Pons (tissue), 1 donor: ENCODE data around the gene ZNF436.
"Not testable (repeated sequence)": the region's sequence is repeated elsewhere in the genome, so short reads cannot be mapped to it uniquely, and the experiment has no call there.

Source experiments
- DNase-seq: peaks from one replicate; pipeline ENCODE4 v3.0.0-alpha.2; 2016; ENCODE audit warnings: low spot score

The ZNF436 gene

DNA sequence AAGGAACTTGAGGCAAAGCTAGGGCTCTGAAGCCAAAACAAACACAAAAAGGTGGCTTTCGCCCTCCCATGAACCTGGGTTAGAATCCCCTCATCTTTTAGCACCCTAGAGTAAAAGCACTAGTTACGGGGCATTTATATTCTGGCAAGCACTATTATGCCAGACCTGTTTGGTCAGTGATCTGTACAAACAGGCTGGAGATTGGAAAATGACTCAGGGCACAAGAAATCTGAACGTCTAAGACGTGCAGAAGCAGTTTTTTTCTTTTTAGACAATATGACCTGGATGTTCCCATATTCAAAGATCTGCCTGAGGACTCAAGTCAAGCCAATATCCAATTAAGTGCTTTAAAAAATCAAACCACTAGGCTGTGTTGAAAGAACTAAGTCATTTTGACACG, 3.0 kb downstream of the ZNF436 start:
- no peak for DNase-seq

DNA sequence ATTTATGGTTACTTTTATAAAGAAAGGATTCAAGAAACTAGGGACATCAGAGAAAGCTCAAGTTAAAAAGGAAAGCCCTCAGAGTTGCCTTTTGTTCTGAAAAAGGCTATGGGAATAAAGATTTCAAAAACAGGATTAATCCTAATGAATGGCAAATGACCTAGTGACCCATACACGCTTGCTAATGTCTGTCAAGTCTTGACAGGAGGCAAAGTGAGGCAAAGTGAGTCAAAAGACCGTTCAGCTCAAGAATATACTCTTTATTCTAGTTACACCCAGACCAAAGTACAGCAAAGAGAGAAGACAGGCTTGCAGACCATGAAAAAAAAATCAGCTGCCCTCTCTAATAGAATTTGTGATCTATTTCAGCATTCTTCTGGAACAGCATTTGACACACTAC, 3.5 kb downstream of the ZNF436 start:
- no peak for DNase-seq

DNA sequence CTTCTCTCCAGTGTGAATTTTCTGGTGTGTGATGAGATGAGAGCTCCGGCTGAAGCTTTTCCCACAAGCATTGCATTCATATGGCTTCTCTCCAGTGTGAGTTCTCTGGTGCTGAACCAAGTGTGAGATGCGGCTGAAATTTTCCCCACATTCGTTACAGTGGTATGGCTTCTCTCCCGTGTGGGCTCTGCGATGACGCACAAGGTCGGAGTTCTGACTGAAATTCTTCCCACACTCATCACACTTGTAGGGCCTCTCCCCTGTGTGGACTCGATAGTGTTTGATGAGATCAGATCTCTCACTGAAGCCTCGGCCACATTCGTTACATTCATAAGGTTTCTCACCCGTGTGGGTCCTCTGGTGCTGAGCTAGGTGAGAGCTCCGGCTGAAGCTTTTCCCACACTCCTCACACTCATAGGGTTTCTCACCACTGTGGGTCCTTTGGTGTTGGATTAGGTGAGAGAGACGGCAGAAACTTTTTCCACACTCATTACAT, 7.4 kb downstream of the ZNF436 start:
- DNase-seq: no peak

DNA sequence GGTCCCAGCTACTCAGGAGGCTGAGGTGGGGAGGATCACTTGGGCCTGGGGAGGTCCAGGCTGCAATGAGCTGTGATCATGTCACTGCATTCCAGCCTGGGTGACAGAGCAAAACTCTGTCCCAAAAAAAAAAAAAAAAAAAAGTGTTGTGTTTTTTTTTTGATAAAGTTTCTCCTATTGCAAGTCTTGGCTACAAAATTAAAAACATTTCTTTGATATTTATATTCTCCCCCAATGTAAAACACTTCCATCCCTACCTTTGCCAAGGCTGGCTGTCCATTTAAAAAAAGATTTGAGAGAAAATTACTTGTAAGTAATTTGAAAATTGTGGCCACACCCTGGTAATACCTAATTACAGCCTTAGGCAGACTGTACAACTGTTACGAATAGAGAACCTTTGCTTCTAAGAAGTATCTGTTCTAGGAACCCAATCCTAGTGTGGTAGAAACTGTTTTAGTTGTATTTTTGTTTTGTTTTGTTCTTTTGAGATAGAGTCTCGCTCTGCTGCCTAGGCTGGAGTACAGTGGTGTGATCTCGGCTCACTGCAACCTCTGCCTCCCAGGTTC, 11.2 kb downstream of the ZNF436 start:
- no peak for DNase-seq

DNA sequence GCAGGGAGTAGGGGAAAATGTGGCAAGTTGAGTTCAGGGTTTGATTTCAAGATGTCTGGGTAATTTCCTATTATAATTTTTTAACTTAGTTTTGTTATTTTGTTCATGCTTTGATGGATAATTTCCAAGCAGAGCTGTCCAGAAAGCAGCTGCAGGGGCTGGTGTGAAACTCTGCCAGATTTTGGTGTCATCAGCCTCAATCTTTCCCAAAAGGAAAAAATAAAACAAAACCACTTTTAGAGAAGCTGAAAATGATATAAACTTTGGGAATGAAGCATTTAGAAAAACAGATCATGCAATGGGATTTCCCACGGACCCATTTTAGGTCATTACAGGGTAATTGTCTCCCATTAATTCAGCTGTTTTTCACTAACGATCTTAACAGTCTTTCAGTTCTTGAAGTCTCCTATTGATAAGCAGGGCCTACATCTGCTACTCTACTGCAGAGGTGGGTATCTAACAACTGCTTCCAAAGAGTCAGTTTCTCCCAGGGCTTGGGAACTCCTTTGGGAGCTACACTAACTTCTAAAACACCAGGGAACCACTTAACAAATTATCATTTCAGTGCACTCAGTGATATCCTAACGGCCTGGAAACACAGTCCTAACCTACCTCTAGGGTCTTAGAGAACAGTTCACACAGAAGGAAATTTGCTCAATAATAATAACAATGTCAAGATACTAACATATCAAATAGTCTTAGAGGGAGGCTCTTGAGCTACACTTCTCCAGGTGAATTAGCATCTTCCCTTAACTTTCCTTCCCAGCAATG, 12.3 kb downstream of the ZNF436 start:
- DNase-seq: no peak

DNA sequence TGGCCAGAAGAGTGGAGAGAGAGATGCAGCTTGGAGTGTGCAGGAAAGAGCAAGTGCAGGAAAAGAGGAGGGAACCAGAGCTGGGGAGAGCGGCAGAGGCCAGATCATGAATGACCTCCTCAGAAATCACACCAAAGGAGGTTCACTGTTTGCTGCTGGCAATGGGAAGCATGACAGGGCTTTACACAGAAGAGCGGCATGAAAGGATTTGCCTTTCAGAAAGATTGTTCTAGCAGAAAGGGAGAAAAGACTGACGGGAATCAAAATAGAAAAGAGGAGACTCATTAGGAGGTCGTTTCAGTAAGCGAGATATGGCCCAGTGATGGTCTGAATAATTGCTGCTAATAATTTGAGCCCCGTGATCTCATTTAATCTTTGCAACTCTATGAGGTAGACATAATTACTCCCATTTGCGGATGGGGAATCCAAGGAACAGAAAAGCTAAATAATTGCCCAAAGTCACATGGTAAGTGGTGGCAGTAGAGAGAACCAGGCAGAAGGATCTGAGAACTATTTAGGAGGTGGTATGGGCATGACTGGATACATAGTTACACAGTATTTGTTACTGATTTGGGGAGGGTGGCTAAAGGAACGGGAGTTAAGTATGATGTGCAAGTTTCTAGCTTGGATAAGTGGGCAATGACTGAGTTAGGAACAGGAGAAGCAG, 13.0 kb downstream of the ZNF436 start:
- DNase-seq: peak; percentile 82

DNA sequence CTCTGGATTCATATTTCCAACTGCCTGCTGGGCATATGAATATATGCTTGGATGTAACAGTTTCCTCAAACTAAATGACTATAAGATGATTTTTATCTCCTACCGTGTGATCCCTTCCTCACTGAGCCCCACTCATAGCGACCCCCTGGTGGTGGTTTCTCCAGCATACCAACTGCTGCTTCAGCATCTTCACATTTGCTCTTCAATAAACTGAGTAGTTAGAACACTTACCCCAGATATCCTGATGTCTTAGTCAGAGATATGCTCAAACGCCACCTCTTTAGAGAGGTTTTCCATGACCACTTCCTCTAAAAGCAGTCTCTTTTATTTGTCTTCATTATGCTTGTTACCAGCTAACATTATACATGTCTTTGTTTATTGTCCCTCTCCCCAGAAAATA, 15.4 kb downstream of the ZNF436 start:
- no peak for DNase-seq

DNA sequence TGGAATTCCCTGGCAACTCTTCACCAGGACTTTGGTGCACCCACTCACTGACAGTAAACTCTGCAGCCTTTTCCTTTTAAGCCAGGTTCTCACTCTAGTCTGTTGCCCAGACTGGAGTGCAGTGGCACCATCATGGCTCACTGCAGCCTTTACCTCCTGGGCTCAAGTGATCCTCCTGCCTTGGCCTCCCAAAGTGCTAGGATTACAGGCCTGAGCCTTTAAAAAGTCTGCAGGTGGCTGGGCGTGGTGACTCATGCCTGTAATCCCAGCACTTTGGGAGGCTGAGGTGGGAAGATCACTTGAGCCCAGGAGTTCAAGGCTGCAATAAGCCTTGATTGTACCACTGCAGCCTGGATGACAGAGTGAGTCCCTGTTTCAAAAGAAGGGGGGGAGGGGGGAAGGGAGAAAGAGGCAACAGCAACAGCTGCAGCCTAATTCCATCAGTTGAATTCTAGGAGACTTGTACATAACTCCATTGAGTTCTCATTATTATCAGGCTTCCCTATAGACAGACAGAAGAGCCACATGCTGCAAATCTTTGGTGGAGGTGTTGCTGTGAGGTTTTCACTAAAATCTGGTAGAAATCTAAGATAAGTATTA, 17.4 kb downstream of the ZNF436 start:
- no peak for DNase-seq

DNA sequence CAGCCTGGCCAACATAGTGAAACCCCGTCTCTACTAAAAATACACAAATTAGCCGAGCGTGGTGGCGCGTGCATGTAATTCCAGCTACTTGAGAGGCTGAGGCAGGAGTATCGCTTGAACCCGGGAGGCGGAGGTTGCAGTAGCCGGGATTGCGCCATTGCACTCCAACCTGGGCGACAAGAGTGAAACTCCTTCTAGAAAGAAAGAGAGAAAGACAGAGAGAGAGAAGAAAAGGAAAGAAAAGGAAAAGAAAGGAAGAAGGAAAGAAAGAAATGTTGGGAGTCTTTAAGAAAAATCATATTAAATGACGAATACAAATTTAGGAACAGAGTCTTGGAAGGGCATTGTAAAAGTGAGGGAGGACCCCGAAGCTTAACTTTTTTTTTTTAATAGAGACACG, 23.7 kb downstream of the ZNF436 start:
- no peak for DNase-seq

DNA sequence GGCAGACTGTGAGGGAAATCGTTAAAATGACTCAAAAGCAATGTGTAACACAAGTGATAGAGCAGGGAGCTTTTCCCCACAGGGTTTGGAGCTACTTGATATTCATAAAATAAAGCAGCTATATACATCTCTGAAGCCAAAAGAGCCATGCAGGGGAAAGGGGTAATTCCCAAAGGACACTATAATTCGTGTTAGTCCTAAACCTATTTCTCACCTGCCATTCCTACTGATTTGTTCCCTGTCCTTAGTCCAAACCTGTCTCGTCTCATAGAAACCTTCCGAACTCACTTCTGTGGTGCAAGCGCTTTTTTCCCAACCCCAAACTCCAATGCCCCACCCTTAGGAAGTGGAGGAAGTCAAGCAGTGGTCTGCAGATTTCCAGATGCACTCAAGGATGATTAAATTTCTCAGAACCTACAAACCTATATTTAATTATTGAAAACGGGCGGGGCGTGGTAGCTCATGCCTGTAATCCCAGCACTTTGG, 24.6 kb downstream of the ZNF436 start:
- no peak for DNase-seq

DNA sequence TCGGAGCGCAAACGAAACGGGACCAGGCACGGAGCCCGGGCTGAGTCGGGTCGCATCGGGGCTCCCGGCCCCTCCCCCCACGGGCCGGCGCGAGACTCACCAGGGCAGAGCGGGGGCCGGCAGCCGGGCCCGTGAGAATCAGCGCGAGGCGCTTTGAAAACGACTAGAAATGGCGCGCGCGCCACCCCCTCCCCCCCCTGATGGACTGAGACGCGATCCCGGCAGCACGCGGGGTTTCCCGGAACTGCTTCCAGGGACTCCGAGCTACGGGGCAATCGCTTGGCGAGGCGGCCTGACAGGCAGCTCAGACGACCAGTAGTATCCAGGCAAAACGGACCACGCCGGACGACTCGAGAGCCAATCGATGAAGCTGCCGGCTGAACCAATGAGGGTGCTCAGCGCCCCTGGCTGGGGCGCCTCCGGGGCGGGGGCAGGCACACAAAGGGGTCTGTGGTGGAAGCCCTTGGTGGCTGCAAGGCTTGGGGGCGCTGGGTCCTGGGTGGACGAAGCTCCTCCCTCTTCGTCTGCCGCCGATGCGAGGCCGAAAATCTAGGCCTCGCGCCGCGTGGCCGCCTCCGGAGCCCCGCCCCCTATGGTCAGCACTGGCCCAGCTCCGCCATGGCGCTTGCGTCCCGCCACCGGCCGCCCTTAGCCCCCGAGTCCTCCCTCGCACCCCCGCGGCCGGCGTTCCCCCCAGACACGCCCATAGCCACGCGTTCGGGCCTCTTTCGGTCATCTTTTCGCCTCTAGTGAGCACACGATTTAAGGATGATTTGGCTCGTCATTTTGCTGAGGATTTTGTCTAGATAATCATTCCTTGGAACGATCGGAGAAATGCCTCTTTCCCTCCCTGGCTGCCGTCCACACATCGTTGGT, 25.3 kb downstream of the ZNF436 start, which contains the start of gene HNRNPR:
HNRNPR (minus strand) TSS at position 174 of the 876 bp plus-strand sequence. CDS start 3,276 bp downstream, outside the sequence.
- DNase-seq: peak; percentile 99

DNA sequence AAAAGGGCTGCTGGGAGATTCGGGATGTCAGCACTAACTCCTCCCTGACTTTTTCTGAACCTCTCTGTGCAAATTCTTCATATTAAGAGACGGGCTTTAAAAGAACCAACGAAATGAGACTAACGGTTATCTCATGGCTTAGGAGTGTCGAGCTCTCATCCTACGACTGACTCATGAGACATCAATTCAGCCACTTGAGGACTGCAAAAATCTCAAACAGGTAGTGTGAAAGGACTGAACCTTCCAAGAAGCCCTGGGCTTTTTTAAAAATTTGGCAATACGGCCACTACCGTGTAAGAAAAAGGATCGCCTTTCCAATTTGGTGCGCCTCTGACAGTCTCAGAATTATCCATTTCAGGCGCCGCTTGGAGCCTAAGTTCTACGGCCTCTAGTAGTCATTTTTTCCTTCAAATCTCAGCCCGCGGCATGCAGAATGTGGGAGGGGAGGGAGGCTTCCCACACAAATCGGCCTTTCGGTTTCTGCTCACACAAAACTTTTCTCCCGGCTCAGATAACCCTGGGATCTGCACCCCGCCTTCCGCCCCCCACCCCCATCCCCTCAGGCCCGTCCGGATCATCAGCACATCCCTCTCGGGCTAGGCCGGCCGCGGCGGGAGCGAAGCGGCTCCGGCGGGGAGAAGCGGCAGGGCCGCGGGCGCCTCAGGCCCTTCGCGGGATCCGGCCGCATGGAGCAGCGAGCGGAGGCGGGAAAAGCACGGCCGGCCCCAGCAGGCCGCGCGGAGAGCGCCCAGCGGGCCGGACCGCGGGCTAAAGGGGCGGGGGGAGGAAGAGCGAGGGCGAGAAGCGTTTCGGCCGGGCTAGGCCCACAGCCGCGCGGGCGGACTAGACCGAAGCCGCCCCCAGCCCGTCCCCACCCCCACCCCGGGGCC, 26.2 kb downstream of the ZNF436 start:
- peak; percentile 32 for DNase-seq

DNA sequence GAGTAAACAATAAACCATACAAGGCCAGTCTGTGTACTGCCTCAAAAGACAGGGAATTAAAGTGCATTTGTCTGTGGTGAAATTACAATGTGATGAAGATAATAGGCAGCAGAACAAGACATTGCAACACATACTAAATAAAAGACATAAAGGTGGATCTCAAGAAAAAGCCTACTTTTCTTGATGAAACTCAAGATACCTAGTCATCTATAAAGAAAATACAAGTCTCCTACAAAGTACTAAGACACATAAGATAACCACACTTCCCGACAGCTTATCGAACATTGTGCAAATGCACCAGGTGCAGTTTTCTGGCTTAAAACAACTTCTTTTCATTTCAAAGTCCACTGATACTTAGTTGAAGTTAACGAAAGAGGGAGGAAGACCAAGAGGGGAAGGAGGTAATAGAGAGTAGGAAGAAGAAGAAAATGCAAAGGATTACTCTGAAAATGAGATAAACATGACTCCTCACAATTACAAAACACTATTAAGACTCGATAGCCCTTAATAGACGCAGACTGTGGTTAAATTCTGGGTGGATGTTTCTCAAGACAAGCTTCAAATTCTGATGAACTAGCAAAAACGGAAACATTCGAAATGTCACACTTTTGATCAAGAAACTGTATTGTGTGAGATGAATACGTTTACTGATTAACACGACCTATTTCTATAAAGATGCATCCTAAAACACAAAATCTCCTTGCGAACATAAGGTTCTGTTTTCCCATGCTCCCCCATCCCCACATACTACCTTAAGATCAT, 27.5 kb downstream of the ZNF436 start:
- peak; percentile 17 for DNase-seq

DNA sequence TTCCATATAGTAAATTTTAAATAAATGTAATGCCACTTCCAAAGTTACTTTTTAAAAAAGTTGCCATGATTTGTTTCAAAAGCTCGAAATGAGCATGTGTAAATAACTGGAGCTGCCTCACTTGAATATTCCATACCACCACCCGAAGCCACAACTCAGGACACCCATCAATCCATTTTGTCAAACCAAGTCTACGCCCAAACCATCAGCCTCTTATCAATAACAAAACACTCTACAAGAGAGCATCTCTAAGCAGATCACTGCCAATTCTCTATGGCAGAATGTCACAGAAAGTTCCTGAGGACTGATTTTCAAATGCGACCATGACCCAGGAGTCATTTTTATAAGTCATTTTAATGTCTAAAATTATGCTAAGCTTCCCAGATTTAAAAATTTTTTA, 30.0 kb downstream of the ZNF436 start:
- no peak for DNase-seq

DNA sequence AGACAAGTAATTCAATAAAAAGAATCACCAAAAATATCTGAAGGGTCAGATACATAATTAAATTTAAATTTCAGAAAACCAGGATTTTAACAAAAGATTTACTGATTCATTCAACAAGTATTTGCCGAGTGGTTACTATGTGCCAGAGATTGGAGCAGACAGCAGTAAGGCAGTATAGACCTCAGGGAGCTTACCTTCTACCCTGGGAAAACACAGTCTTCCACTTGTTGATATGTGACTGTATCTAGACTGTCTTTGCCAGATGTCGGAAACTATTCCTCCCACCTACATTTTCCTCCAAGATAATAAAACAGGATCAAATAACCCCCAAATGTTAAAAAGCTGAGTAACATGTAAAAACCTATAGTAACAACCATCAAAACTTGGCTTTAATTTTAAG, 31.8 kb downstream of the ZNF436 start:
- DNase-seq: no peak

DNA sequence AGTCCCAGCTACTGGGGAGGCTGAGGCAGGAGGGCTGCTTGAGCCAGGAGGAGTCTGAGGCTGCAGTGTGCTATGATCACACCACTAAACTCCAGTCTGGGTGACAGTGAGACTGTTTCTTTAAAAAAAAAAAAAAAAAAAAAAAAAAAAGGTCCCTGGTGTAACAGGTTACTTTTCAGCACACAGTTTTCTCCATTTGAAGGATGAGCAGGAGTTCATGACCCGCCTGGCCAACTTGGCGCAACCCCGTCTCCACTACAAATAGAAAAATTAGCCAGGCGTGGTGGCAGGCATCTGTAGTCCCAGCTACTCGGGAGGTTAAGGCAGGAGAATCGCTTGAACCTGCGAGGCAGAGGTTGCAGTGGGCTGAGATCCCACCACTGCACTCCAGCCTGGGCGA, 37.9 kb downstream of the ZNF436 start:
- no peak for DNase-seq

DNA sequence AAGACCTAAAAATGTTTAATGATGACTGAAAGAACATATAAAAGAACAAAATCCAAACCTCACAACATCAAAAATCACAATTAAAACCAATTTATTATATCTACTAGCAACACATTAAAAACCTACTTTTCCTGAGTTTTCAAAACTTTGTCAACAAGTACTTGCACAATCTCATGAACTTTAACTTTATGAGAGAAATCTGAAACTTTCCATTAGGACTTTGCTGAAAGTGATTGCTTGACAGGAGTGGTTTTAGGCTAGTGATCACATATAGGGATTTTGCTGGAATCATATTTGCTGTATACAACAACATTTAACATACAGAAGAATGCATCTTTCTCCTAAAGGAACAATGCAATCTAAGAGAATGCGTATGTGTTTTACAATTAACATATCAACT, 38.8 kb downstream of the ZNF436 start:
- DNase-seq: no peak

DNA sequence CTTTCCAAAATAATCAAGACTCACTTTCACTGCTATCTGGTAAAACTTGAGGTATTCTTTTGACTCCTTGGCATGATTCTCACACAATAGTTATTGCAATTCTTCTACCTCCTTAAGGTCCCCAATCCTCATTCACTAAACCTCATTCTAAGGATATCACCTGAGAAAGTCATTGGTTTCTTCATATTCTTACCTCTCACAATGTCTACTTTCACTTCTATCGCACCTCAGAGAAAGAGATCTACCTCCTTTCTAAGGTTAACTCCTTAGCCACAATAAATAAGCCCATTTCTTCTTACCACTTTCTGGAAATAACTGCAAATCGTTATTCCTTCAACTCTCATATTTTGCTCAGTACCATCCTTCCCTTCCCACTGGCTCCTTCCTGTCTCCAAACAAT, 44.2 kb downstream of the ZNF436 start:
- DNase-seq: no peak

DNA sequence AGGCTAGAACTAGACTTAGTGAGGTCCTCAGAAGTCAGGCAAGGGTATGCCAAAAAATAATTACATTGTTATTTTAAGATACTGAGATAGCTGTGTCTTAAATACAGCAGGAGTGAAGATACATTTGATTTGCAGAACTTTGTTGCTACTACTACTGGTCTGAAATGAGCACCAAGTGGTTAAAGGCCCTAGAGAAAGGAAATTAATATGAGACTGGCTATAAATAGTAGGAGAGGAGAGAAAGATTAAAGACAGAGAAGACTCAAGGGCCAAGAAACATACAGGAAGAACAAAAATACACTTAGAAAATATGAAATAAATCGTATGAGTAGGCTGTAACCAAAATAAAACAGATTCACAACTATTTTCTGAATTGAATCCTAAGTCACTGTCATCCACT, 46.9 kb downstream of the ZNF436 start:
- DNase-seq: no peak

DNA sequence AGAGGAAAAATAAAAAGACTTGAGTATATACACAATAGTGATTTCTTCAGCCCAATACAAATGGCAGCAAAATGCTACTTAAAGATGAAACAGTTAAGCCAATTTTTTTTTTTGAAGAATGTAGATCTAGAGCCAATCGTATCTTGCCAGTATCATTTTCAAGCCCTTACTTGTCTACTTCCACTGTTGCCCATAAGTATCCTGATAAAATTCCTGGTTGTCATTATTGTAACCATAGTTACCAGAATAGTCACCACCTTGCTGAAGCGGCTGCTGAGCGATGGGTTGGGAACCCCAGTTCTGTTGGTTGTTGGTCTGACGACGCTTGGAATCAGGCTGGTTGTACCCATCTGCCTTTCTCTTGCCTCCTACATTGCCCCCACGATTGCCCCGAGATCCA, 59.4 kb downstream of the ZNF436 start:
- DNase-seq: not testable (repeated sequence)
